NB4 (cell line): Measurements from ENCODE around the gene CHERP.

Experiments
- DNase-seq: peaks from one replicate; pipeline ENCODE4 v3.0.0; 2010; ENCODE audit warnings: low read depth
- H3K4me3 ChIP-seq: one replicate; pipeline ENCODE4 v1.5.1; 2011; ENCODE audit warnings: mild to moderate bottlenecking, low read depth, low read length, moderate library complexity
- CTCF ChIP-seq: IDR thresholded peaks from one replicate; pipeline ENCODE4 v1.5.1; 2012; ENCODE audit warnings: low read depth, low read length
- MYC ChIP-seq: IDR thresholded peaks from 2 replicates; pipeline ENCODE4 v1.6.1; 2011; ENCODE audit warnings: low read depth, low read length
- POLR2A ChIP-seq: IDR thresholded peaks from 2 replicates; pipeline ENCODE4 v1.6.1; 2011; ENCODE audit warnings: mild to moderate bottlenecking; ENCODE audit not compliant: insufficient read length; ENCODE audit errors: extremely low read depth
- TF ChIP-seq, protein P1 (sequence below): IDR thresholded peaks from 2 replicates; pipeline ENCODE4 v1.6.1; 2011; ENCODE audit warnings: low read depth, low read length

CHERP gene

DNA sequence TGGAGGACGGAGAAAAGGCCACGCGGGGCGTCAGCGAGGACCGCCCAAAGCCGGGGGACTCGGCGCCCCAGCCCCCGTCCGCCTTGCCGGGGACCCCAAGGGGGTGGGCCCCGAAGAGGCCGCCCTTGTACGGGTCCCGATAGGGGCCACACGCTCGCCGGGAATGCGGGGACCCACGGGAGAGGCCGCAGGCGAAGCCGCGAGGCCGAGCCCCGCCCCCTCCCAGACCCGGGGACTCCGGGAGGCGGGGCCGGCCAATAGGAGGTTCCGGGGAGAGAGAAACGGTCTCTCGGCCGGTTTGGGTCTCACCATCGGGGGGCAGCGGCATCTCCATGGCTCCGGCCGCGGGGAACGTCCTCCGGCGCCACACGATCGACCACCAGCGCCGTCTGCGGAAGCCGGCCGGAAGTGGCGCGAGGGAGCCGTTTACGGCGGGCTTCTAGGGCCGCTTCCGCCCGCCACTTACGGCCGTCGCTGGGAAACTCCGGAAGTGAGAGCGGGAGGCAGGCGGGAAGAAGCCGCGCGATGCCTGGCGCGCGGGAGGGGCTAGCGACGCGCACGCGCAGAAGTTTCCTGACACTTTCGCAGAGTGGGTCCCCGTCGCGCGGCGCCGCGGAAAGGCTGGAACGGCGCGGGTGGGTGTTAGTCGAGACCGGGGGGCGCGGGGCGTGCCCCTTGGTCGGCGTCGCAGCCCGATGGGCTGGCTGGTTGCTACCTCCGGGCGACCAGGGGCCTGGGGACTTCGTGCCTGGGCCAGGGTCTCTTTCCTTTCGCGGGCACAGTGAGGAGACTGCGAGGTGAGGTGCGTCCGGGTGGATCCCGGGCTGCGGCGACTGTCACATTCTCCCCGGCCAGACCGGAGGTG is at the start of gene CHERP:
CHERP (minus strand) TSS at position 393 of the 865 bp plus-strand sequence; CDS start at position 334, 59 bp downstream.
- H3K4me3 ChIP-seq: peak within 1 kb of the TSS; percentile 97
- TF ChIP-seq MYC: peak; percentile 73
- TF ChIP-seq CTCF: no peak
- peak; percentile 96 for TF ChIP-seq POLR2A
- TF ChIP-seq, protein P1, sequence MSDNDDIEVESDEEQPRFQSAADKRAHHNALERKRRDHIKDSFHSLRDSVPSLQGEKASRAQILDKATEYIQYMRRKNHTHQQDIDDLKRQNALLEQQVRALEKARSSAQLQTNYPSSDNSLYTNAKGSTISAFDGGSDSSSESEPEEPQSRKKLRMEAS: peak; percentile 50
- DNase-seq: peak; percentile 95

DNA sequence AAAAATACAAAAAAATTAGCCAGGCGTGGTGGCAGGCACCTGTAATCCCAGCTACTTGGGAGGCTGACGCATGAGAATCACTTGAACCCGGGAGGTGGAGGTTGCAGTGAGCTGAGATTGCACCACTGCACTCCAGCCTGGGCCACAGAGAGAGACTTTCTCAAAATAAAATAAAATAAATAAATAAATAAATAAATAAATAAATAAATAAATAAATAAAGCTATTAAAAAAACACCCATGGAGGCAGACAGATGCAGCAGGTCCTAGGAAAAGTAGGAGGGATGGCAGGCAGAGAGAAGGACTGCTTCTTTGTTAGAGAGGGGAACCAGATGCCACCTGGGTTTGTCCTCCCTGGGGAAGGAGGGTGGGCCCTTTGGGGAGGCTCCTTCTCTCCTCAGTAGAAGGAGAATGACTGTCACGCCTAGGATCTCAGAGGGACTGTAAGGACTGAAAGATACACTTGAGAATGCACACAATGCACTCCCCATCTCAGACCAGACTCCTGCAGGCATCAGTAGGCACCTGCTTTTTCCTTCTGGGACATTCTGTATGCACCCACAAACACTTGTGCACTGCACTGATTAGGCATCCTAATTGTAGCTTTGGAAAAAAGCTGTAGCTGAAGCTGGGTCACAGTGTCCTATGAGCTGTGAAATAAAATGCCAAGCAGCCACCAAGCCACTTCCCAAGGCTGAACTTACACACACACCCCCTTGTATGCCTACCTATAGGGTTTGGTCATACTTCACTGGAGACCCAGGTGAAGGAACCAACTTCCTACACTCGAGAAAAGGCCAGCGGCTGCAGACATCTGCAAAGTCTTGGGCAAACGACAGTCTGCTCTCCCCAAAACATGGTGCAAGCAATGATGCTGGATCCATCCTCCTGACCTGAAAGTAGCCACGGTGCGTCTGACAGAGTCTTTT is 48.9 kb upstream of the CHERP start:
- H3K4me3 ChIP-seq: no peak overlapping the region
- no peak for TF ChIP-seq POLR2A
- TF ChIP-seq, protein P1: no peak
- TF ChIP-seq MYC: no peak
- no peak for TF ChIP-seq CTCF
- DNase-seq: no peak

GRCh38 chr19:16589917-16590316 is 47.7 kb upstream of the CHERP start:
- TF ChIP-seq, protein P1: no peak
- TF ChIP-seq POLR2A: no peak
- TF ChIP-seq MYC: no peak
- no peak for TF ChIP-seq CTCF
- DNase-seq: peak; percentile 36
- no peak overlapping the region for H3K4me3 ChIP-seq

GRCh38 chr19:16588824-16589577 is 46.8 kb upstream of the CHERP start:
- TF ChIP-seq, protein P1: no peak
- no peak for TF ChIP-seq CTCF
- TF ChIP-seq MYC: no peak
- no peak for TF ChIP-seq POLR2A
- DNase-seq: no peak
- no peak overlapping the region for H3K4me3 ChIP-seq

GRCh38 chr19:16587833-16588823 is 45.9 kb upstream of the CHERP start:
- peak overlapping the region; percentile 48 for H3K4me3 ChIP-seq
- TF ChIP-seq, protein P1: peak; percentile 95
- TF ChIP-seq MYC (peak; percentile 93), CTCF (no peak), POLR2A (no peak)
- DNase-seq: peak; percentile 90
